HFFc6 (cell line): Measurements from ENCODE around the gene SAFB. TPM values are rescaled to one million over a fixed set of nuclear protein-coding genes. Genes with fewer than 3 reads are reported as not detected.
A peak's percentile ranks its signal among the peaks of the same experiment; 100 is the strongest.

Experiments used
- DNase-seq: peaks from one replicate; pipeline ENCODE4 v3.0.0-alpha.2; 2018
- H3K27ac Mint-ChIP-seq: 2 replicates; pipeline ENCODE4 v1.8.0; 2020; ENCODE audit warnings: mild to moderate bottlenecking, mixed read lengths
- H3K27me3 Mint-ChIP-seq: 2 replicates; pipeline ENCODE4 v1.8.0; 2021; ENCODE audit warnings: mild to moderate bottlenecking, moderate library complexity, mixed read lengths; ENCODE audit not compliant: insufficient read depth
- H3K36me3 Mint-ChIP-seq: 2 replicates; pipeline ENCODE4 v1.8.0; 2021; ENCODE audit warnings: low read depth, mixed read lengths
- H3K4me1 Mint-ChIP-seq: 2 replicates; pipeline ENCODE4 v1.8.0; 2020; ENCODE audit warnings: low read depth, mixed read lengths
- H3K4me3 Mint-ChIP-seq: 2 replicates; pipeline ENCODE4 v1.8.0; 2020; ENCODE audit warnings: mild to moderate bottlenecking, moderate library complexity, mixed read lengths
- H3K9me3 Mint-ChIP-seq: 2 replicates; pipeline ENCODE4 v1.8.0; 2020; ENCODE audit warnings: mild to moderate bottlenecking, mixed read lengths
- CTCF ChIP-seq: fragments of 200-600 bp; sonication (generic); IDR thresholded peaks from 2 replicates; pipeline ENCODE4 v1.5.0; 2021; ENCODE audit warnings: antibody characterized with exemption, mild to moderate bottlenecking
- total RNA-seq, 6 experiments: library from RNA; stranded (reverse); fragmentation: NEBNext Ultra II Directional; extraction: Animal tissue kit (Norgen Biotek cat#: 25700); gene quantifications; 2 replicates in 1 of 6; 3 replicates in 5 of 6; pipeline ENCODE4 v1.2.3, GENCODE V29; 2021

SAFB gene
- total RNA-seq, 6 experiments from 2014 or later: 41.7 to 53.6 (median 49.3) TPM

- Mint-ChIP-seq H3K4me1 (peaks cover 10% of the 10 kb centered on the region; the same call in 1 of the 2 replicates), H3K27ac (0 out of 2 replicates have a peak overlapping the region, but pooled peaks have one; percentile 25), H3K27me3 (peaks cover 23% of the 10 kb centered on the region), H3K4me3 (no peak overlapping the region), H3K9me3 (peaks cover 3% of the 10 kb centered on the region; the same call in 1 of the 2 replicates), H3K36me3 (peaks cover 24% of the 10 kb centered on the region; the same call in 1 of the 2 replicates)
- no peak for TF ChIP-seq CTCF
- DNase-seq: no peak
Observed at GRCh38 chr19:5696196-5697021, 73.5 kb downstream of the SAFB start.

GRCh38 chr19:5697022-5697889 is 74.4 kb downstream of the SAFB start:
- H3K9me3 Mint-ChIP-seq: peaks cover 3% of the 10 kb centered on the region; the same call in 1 of the 2 replicates
- TF ChIP-seq CTCF: no peak
- H3K4me3 Mint-ChIP-seq: no peak overlapping the region
- H3K27me3 Mint-ChIP-seq: peaks cover 26% of the 10 kb centered on the region
- H3K4me1 Mint-ChIP-seq: peaks cover 6% of the 10 kb centered on the region; the same call in 1 of the 2 replicates
- peak overlapping the region; percentile 25; the same call in 1 of the 2 replicates for H3K27ac Mint-ChIP-seq
- peaks cover 20% of the 10 kb centered on the region; the same call in 1 of the 2 replicates for H3K36me3 Mint-ChIP-seq
- no peak for DNase-seq

- Mint-ChIP-seq H3K9me3 (peaks cover 3% of the 10 kb centered on the region; the same call in 1 of the 2 replicates), H3K27me3 (peaks cover 26% of the 10 kb centered on the region), H3K36me3 (peaks cover 15% of the 10 kb centered on the region), H3K4me1 (peaks cover 3% of the 10 kb centered on the region), H3K4me3 (no peak overlapping the region), H3K27ac (no peak overlapping the region)
- DNase-seq: no peak
- no peak for TF ChIP-seq CTCF
Observed at GRCh38 chr19:5697890-5698634, 75.2 kb downstream of the SAFB start.

GRCh38 chr19:5698635-5699422 is 75.9 kb downstream of the SAFB start:
- no peak for TF ChIP-seq CTCF
- Mint-ChIP-seq H3K4me1 (peaks cover 9% of the 10 kb centered on the region), H3K27ac (no peak overlapping the region; the same call in 1 of the 2 replicates), H3K27me3 (peaks cover 23% of the 10 kb centered on the region), H3K4me3 (no peak overlapping the region; the same call in 1 of the 2 replicates), H3K36me3 (peaks cover 21% of the 10 kb centered on the region), H3K9me3 (peaks cover 7% of the 10 kb centered on the region; the same call in 1 of the 2 replicates)
- DNase-seq: no peak
